Fibroblast of lung (primary cell): ENCODE results near the gene SAG.

ENCODE experiments used
- CTCF ChIP-seq, 2 donors: IDR thresholded peaks in 1 of 2; conservative IDR thresholded peaks in 1 of 2; 1 replicate in 1 of 2; 2 replicates in 1 of 2; pipeline ENCODE4 v1.5.1; 2011 to 2012; ENCODE audit warnings: low read length in 2 of 2, control low read depth in 1 of 2, inconsistent platforms in 1 of 2, low read depth in 1 of 2, mild to moderate bottlenecking in 1 of 2
- EZH2 ChIP-seq: IDR thresholded peaks from 2 replicates; pipeline ENCODE4 v1.5.1; 2012; ENCODE audit warnings: low read length, control low read depth, mild to moderate bottlenecking; ENCODE audit errors: missing control alignments

GRCh38 chr2:233317196-233317943 is 9.8 kb downstream of the SAG start:
- no peak for TF ChIP-seq CTCF (conservative IDR thresholded peaks at IDR 0.05 in 1 of 2, IDR thresholded peaks at IDR 0.05 in 1 of 2; ENCODE audit: low read depth in 1 of 2, low read length in 2 of 2)
- no peak for TF ChIP-seq EZH2
